ENCODE results near the gene ELL3. TPM values are rescaled to one million over a fixed set of nuclear protein-coding genes. Genes with fewer than 3 reads are reported as not detected.

Gene ELL3
- total RNA-seq, 1 donor from 2014 or later: 3.6 TPM

DNA sequence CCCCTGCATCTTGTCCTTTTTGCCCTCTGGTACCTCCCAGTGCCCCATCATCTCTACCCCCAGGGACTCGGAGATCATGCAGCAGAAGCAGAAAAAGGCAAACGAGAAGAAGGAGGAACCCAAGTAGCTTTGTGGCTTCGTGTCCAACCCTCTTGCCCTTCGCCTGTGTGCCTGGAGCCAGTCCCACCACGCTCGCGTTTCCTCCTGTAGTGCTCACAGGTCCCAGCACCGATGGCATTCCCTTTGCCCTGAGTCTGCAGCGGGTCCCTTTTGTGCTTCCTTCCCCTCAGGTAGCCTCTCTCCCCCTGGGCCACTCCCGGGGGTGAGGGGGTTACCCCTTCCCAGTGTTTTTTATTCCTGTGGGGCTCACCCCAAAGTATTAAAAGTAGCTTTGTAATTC lies 16.9 kb upstream of the ELL3 start:
- no peaks in the 10 kb centered on the region for H3K27me3 Mint-ChIP-seq (ENCODE audit: low read depth)
- peak overlapping the region; percentile 88 for H3K4me3 Mint-ChIP-seq (ENCODE audit: unreplicated experiment)
- DNase-seq (ENCODE audit: low spot score): no peak
- peak overlapping the region; percentile 97 for H3K27ac Mint-ChIP-seq (ENCODE audit: unreplicated experiment)
- no peaks in the 10 kb centered on the region for H3K9me3 Mint-ChIP-seq (ENCODE audit: low read depth)
- peaks cover 23% of the 10 kb centered on the region for H3K36me3 Mint-ChIP-seq (ENCODE audit: low read depth)
- peaks cover 57% of the 10 kb centered on the region for H3K4me1 Mint-ChIP-seq (ENCODE audit: low read depth)
- no peak for TF ChIP-seq CTCF (IDR thresholded peaks at IDR 0.05)

- Mint-ChIP-seq H3K4me3 (ENCODE audit: unreplicated experiment) (peak overlapping the region; percentile 88), H3K9me3 (ENCODE audit: low read depth) (no peaks in the 10 kb centered on the region), H3K27ac (ENCODE audit: unreplicated experiment) (peak overlapping the region; percentile 97), H3K27me3 (ENCODE audit: low read depth) (no peaks in the 10 kb centered on the region), H3K4me1 (ENCODE audit: low read depth) (peaks cover 51% of the 10 kb centered on the region), H3K36me3 (ENCODE audit: low read depth) (peaks cover 23% of the 10 kb centered on the region)
- peak; percentile 35 for TF ChIP-seq CTCF (IDR thresholded peaks at IDR 0.05)
- DNase-seq (ENCODE audit: low spot score): no peak
These were observed 16.2 kb upstream of the ELL3 start for GRCh38 chr15:43792761-43793476.

GRCh38 chr15:43791993-43792760 lies 15.4 kb upstream of the ELL3 start, which contains the start of gene SERF2:
Gene SERF2 (plus strand): TSS chr15:43792320. CDS start chr15:43792377, 57 bp downstream.
- H3K27me3 Mint-ChIP-seq (ENCODE audit: low read depth): no peaks in the 10 kb centered on the region
- H3K4me3 Mint-ChIP-seq (ENCODE audit: unreplicated experiment): peak within 1 kb of the TSS; percentile 88
- no peaks in the 10 kb centered on the region for H3K9me3 Mint-ChIP-seq (ENCODE audit: low read depth)
- peak within 1 kb of the TSS; percentile 97 for H3K27ac Mint-ChIP-seq (ENCODE audit: unreplicated experiment)
- H3K4me1 Mint-ChIP-seq (ENCODE audit: low read depth): peaks cover 45% of the 10 kb centered on the region
- H3K36me3 Mint-ChIP-seq (ENCODE audit: low read depth): peaks cover 23% of the 10 kb centered on the region
- no peak for TF ChIP-seq CTCF (IDR thresholded peaks at IDR 0.05)
- DNase-seq (ENCODE audit: low spot score): peak; percentile 100

DNA sequence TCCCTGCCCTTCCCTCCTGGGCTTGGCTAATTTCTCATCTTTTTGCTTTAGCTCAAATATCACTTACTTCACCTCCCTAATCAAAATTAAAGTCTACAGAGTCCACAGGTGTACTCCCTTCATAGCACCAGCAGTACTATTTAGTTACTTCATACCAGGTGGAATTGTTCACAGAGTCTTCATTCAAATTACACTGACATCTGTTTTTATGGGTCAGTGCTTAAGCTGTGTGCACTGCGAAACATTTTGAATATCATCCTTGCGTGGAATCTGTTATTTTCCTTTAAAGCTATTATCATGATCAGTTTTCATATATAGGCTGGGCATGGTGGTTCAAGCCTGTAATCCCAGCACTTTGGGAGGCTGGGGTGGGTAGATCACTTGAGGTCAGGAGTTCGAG lies 12.6 kb upstream of the ELL3 start:
- peaks cover 18% of the 10 kb centered on the region for H3K4me1 Mint-ChIP-seq (ENCODE audit: low read depth)
- H3K36me3 Mint-ChIP-seq (ENCODE audit: low read depth): peaks cover 14% of the 10 kb centered on the region
- no peak overlapping the region for H3K27ac Mint-ChIP-seq (ENCODE audit: unreplicated experiment)
- H3K9me3 Mint-ChIP-seq (ENCODE audit: low read depth): no peaks in the 10 kb centered on the region
- no peaks in the 10 kb centered on the region for H3K27me3 Mint-ChIP-seq (ENCODE audit: low read depth)
- TF ChIP-seq CTCF (IDR thresholded peaks at IDR 0.05): no peak
- H3K4me3 Mint-ChIP-seq (ENCODE audit: unreplicated experiment): no peak overlapping the region
- DNase-seq (ENCODE audit: low spot score): no peak

GRCh38 chr15:43779016-43779415 lies 2.2 kb upstream of the ELL3 start:
- no peak overlapping the region for H3K4me3 Mint-ChIP-seq (ENCODE audit: unreplicated experiment)
- no peaks in the 10 kb centered on the region for H3K27me3 Mint-ChIP-seq (ENCODE audit: low read depth)
- peaks cover under 1% of the 10 kb centered on the region for H3K36me3 Mint-ChIP-seq (ENCODE audit: low read depth)

More at GRCh38 chr15:43779016-43779415, 2.2 kb upstream of the ELL3 start:
- Mint-ChIP-seq H3K9me3 (ENCODE audit: low read depth) (no peaks in the 10 kb centered on the region), H3K4me1 (ENCODE audit: low read depth) (peaks cover 19% of the 10 kb centered on the region), H3K27ac (ENCODE audit: unreplicated experiment) (no peak overlapping the region)
- no peak for TF ChIP-seq CTCF (IDR thresholded peaks at IDR 0.05)
- no peak for DNase-seq (ENCODE audit: low spot score)

Data from chondrocyte (in vitro differentiated cells).